ENCODE measurements around the gene ERC2. TPM values are rescaled to one million over a fixed set of nuclear protein-coding genes. Genes with fewer than 3 reads are reported as not detected.

ERC2 gene
- total RNA-seq, 1 experiment from 2014 or later = not detected

GRCh38 chr3:55718521-55718921, 749.7 kb downstream of the ERC2 start:
- no peak for DNase-seq (ENCODE audit: low spot score)

- no peak for DNase-seq (ENCODE audit: low spot score)
Observed at GRCh38 chr3:55718074-55718473, 750.2 kb downstream of the ERC2 start.

- no peak for DNase-seq (ENCODE audit: low spot score)
Observed at GRCh38 chr3:55717481-55717880, 750.8 kb downstream of the ERC2 start.

GRCh38 chr3:55716611-55717225, 751.5 kb downstream of the ERC2 start:
- no peak for DNase-seq (ENCODE audit: low spot score)

GRCh38 chr3:55716044-55716443, 752.2 kb downstream of the ERC2 start:
- no peak for DNase-seq (ENCODE audit: low spot score)

DNA sequence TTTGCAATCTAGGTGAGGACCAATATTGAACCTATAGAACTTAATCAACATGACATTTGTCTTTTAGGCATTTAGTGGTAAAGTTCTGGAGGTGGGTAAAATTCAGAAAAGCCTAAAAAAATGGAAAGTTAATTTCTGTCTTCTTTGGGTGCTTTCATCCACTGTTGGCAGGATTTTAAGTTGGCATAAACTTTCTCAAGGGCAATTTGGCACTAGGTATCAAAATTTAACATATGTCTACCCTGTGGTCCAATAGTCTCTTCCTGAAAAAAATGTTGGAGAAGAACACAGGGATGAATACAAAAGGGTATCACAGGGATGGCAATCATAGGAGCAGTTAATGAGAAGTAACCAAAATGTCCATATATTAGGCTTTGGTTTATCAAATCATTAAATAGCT, 754.2 kb downstream of the ERC2 start:
- DNase-seq (ENCODE audit: low spot score) = no peak

DNA sequence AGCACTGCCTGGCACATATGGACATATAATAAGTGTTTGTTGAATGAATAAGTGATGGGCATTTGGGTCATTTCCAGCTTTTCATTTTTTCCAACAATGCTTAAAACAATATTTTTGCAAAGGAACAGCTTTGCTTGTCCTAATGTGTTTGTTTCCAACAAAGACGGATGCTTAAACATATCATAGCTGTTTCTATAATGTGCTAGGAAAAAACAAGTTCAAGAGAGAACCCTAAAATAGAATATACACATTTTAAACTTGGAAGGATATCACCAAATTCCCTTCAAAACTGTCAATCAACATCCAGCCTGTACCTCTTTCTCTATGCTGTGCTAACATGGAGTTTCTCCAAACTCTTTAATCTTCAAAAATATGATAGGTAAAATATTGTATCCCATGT, 756.6 kb downstream of the ERC2 start:
- DNase-seq (ENCODE audit: low spot score) = no peak

- no peak for DNase-seq (ENCODE audit: low spot score)
Observed at GRCh38 chr3:55709411-55710012, 758.8 kb downstream of the ERC2 start.

- DNase-seq (ENCODE audit: low spot score) = no peak
Observed at GRCh38 chr3:55708921-55709320, 759.3 kb downstream of the ERC2 start.

DNA sequence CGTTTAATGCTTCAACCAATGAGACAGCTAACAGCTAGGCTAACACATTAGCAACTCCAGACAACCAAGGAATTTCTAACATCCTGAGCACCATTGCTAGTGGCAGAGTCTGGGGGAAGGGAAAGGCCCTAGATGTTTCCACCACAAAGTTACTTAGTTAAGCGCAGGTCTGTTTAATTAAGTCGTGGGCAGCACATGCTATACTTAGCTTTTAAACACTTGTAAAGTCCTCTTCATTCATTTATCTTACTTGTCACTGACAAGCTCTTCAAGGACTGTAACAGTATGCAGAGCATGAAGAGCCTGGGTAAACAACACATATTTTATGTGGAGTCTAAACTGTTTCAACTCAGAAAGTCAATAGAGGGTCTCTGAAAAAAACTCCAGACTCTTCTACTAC, 760.0 kb downstream of the ERC2 start:
- no peak for DNase-seq (ENCODE audit: low spot score)

DNA sequence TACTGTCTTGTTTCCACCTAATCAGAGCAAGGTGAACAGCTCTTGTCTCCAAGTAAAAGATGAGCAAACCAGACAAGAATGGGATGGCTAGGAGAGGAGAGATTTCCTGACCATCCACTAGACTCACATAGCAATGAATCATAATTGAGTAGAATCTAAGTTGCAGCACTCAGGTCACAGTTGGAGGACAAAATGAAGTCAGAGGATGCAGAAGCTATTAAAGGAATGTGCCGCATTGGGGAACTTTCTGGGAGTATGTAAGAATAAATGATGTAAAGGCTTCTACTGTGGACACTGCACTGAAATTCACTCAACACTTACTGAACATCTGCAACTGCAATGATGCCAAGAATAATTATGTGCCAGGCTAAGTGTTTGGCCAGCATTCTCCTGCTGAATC, 763.7 kb downstream of the ERC2 start:
- no peak for DNase-seq (ENCODE audit: low spot score)

GRCh38 chr3:55702822-55703221, 765.4 kb downstream of the ERC2 start:
- DNase-seq (ENCODE audit: low spot score) = no peak

GRCh38 chr3:55701997-55702396, 766.3 kb downstream of the ERC2 start:
- DNase-seq (ENCODE audit: low spot score) = no peak

GRCh38 chr3:55698831-55699230, 769.4 kb downstream of the ERC2 start:
- DNase-seq (ENCODE audit: low spot score) = no peak

DNA sequence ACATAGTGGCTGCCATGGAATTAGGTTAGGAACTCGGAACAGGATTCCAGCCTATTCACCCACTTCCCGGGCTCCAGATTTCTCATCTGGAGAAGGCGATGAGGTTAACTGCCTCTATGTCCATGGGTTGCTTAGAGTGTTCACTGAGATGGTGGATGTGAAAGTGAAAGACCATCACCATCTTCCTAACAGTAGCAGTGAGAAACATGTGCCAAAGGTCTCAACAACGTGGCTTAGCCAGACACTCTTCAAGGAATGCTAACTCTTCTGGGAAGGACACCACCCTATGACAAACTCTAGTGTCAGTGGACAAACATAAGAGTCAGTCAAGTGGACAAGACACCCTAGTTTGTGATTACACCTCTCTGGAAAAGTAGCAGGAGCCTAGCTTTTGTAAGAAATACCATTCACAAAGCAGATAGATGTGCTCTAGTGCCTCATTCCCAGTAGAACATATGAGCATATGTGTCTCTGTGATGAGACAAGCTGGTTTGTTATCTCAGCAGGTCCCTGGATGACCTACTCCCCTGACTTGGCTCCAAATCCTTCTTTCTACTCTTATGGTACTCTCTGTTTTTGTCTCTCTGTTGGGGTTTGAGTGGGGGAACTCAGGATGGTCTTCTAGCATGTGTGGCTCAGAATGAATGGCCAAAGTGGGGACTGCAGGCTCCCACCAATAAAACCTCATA, 770.9 kb downstream of the ERC2 start:
- DNase-seq (ENCODE audit: low spot score) = no peak

- no peak for DNase-seq (ENCODE audit: low spot score)
Observed at GRCh38 chr3:55692957-55693558, 775.2 kb downstream of the ERC2 start.

DNA sequence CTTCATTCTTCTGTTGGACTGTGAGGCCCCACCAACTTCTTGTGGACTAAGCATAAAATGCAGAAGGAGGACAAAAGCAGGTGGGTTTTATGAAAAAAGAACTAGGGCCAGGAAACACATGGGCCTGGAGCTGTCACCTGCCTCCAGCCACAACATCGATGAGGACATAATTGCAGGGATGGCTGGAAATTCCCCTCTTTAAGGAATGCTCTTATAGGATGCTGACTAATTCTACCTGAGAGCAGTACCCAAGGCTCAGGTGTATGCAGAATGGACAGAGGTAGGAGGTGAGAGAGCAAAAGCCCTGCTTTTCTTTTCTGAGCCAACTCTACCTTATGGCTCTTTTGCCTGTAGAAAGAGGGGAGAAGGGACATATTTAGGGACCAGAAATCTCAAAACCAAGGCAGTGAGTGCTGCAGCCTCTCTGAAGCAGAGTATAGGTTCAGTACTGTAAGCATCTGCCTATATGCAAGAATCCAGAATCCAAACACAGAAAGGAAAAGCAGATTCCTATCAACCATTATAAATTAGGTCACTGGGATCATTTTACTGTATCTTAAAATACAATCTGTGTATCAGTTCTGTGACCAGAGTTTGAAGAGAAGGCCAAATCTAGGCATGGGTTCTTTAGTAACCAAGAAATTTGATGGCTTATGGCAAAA, 775.8 kb downstream of the ERC2 start:
- no peak for DNase-seq (ENCODE audit: low spot score)

DNA sequence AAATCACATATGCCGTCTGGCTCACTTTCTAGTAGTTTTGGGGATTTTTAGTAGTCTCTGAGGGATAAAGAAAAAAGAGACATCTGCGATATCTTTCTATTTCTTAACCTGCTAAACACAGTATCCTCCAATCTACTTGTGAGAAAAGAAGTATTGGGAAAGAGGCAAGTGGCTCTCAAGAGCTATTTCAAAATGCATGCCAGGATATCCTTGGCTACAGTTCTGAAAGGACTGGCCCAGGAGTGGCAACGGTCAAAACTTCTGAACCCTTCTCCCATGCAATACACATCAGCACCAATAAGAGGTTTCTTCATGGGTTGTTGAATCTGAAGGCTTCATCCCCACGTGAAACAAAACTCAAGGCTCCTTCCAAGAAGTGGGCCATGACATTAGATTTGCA, 777.1 kb downstream of the ERC2 start:
- DNase-seq (ENCODE audit: low spot score) = no peak

GRCh38 chr3:55690726-55691125, 777.5 kb downstream of the ERC2 start:
- no peak for DNase-seq (ENCODE audit: low spot score)

DNA sequence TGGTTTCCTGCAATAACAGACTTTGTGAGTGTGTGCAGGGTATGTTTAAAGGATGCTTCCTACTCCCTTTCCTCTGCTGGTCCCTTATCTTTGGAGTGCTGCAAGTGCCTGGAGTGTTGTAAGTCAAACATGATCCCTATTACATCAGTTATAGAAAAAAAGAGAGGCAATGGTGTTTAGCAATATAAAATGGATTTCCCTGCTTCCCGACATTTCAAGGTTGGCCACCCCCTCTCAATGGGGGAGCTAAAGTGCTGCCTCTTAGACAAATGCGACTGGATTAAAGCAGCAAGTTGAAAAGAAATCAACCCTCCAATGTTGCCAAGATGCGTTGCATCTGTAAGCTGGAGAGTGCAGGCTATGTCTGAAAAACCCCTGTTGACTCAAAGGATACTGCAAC, 778.1 kb downstream of the ERC2 start:
- no peak for DNase-seq (ENCODE audit: low spot score)

- no peak for DNase-seq (ENCODE audit: low spot score)
Observed at GRCh38 chr3:55688154-55688553, 780.1 kb downstream of the ERC2 start.

GRCh38 chr3:55687526-55687925, 780.7 kb downstream of the ERC2 start:
- DNase-seq (ENCODE audit: low spot score) = no peak
